GM06990 (cell line): ENCODE data around the gene SLC2A4RG.

Experiments used
- DNase-seq: peaks from one replicate; pipeline ENCODE4 v3.0.0-alpha.2; 2011; ENCODE audit not compliant: insufficient read length; ENCODE audit errors: extremely low read depth
- H3K27me3 ChIP-seq: replicated peaks from 2 replicates; pipeline ENCODE4 v1.6.0; 2011; ENCODE audit warnings: low read length; ENCODE audit not compliant: control insufficient read depth, insufficient read depth
- H3K36me3 ChIP-seq: 2 replicates; pipeline ENCODE4 v1.5.1; 2011; ENCODE audit warnings: low read length; ENCODE audit not compliant: control insufficient read depth, insufficient read depth
- H3K4me3 ChIP-seq: replicated peaks from 2 replicates; pipeline ENCODE4 v1.5.1; 2011; ENCODE audit warnings: low read depth, mild to moderate bottlenecking, control low read depth, low read length
- TF ChIP-seq, protein P1 (sequence below): IDR thresholded peaks from 2 replicates; pipeline ENCODE4 v1.5.1; 2011; ENCODE audit warnings: low read length, control low read depth, mild to moderate bottlenecking, inconsistent platforms; ENCODE audit not compliant: insufficient read depth, poor library complexity, severe bottlenecking

The SLC2A4RG gene

DNA sequence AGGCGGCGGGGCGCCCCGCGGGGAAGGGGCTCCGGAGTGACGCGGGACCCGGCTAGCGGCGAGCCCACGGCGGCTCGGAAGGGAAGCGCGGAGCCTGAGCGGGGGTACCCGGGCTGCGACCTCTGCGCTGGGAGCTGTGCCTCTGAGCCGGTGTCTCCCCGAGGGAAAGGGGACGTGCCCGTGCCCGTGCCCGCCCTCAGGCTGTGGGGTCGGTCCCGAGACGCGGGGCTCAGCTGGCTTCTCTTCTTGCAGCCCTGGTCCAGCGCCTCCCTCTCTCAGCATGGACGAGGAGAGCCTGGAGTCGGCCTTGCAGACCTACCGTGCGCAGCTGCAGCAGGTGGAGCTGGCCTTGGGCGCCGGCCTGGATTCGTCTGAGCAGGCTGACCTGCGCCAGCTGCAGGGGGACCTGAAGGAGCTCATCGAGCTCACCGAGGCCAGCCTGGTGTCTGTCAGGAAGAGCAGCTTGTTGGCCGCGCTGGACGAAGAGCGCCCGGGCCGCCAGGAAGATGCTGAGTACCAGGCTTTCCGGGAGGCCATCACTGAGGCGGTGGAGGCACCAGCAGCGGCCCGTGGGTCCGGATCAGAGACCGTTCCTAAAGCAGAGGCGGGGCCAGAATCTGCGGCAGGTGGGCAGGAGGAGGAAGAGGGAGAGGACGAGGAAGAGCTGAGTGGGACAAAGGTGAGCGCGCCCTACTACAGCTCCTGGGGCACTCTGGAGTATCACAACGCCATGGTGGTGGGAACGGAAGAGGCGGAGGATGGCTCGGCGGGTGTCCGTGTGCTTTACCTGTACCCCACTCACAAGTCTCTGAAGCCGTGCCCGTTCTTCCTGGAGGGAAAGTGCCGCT lies 31.1 kb upstream of the SLC2A4RG start:
- TF ChIP-seq, protein P1, sequence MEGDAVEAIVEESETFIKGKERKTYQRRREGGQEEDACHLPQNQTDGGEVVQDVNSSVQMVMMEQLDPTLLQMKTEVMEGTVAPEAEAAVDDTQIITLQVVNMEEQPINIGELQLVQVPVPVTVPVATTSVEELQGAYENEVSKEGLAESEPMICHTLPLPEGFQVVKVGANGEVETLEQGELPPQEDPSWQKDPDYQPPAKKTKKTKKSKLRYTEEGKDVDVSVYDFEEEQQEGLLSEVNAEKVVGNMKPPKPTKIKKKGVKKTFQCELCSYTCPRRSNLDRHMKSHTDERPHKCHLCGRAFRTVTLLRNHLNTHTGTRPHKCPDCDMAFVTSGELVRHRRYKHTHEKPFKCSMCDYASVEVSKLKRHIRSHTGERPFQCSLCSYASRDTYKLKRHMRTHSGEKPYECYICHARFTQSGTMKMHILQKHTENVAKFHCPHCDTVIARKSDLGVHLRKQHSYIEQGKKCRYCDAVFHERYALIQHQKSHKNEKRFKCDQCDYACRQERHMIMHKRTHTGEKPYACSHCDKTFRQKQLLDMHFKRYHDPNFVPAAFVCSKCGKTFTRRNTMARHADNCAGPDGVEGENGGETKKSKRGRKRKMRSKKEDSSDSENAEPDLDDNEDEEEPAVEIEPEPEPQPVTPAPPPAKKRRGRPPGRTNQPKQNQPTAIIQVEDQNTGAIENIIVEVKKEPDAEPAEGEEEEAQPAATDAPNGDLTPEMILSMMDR: no peak
- peaks cover 28% of the 10 kb centered on the region for H3K36me3 ChIP-seq
- H3K27me3 ChIP-seq: no peaks in the 10 kb centered on the region
- no peak for DNase-seq
- peak overlapping the region; percentile 83 for H3K4me3 ChIP-seq

DNA sequence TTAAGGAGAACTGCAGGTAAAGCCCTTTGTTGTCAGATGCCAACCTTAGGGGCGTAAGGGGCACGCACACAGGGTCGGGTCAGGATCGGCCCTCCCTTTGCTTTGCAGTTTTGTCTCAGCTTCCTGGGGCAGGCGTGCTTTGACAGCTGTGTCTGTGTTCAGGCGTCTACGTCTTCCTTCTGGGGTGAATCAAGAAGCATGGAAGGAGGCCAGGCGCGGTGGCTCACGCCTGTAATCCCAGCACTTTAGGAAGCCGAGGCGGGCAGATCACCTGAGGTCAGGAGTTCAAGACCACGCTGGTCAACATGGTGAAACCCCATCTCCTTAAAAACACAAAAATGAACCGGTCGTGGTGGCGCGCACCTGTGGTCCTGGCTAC lies 30.4 kb upstream of the SLC2A4RG start:
- no peak for DNase-seq
- TF ChIP-seq, protein P1: no peak
- peaks cover 24% of the 10 kb centered on the region for H3K36me3 ChIP-seq
- H3K4me3 ChIP-seq: peak overlapping the region; percentile 83
- H3K27me3 ChIP-seq: no peaks in the 10 kb centered on the region

DNA sequence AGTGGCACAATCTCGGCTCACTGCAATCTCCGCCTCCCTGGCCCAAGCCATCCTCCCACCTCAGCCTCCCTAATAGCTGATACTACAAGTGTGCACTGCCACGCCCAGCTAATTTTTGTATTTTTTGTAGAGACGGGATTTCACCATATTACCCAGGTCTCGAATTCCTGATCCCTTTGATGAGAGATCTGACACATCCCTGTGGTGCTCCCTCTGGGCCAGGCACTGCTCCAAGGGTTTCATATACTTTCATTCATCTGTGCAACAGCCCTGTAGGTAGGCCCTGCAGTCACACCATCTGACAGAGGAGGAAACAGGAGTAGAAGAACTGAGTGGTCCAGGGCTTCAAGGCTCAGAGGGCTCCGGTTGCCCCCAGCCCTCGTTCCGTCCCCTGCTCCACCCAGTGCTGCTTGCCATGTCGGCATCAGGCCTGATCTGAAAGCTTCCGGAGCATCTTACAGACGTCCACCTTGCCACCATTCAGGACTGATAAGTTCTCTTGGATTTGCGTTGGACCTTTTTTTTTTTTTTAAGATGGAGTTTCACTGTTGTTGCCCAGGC lies 28.4 kb upstream of the SLC2A4RG start:
- TF ChIP-seq, protein P1: no peak
- Histone ChIP-seq H3K27me3 (no peaks in the 10 kb centered on the region), H3K4me3 (no peak overlapping the region), H3K36me3 (peaks cover 7% of the 10 kb centered on the region)
- no peak for DNase-seq

DNA sequence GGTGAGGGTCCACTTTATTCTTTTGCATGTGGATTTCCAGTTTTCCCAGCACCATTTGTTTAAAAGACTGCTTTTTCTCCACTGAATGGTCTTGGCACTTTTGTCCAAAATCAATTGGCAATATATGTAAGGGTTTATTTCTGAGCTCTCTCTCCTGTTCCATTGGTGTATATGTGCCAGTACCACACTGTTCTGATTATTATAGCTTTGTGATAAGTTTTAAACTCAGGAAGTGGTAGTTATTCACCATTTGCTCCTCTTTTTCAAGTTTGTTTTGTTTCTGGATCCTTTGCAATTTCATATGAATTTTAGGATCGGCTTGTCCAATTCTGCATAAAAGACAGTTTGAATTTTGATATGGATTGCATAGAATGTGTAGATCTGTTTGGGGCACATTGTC lies 27.4 kb upstream of the SLC2A4RG start:
- TF ChIP-seq, protein P1: no peak
- no peak for DNase-seq
- Histone ChIP-seq H3K27me3 (no peaks in the 10 kb centered on the region), H3K4me3 (no peak overlapping the region), H3K36me3 (peaks cover 5% of the 10 kb centered on the region)

DNA sequence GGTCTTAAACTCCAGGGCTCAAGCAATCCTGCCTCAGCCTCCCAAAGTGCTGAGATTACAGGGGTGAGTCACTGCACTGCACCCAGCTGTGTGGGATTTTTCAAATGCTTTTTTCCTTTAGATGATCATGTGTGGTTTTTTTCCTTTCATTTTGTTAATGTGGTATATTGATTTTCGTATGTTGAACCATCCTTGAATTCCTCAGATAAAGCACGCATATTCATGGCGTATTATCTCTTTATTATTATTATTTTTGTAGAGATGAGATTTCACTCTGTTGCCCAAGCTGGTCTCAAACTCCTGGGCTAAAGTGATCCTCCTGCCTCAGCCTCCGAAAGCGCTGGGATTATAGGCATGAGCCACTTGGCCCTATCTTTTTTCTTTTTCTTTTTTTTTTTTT lies 24.7 kb upstream of the SLC2A4RG start:
- H3K27me3 ChIP-seq: no peaks in the 10 kb centered on the region
- DNase-seq: no peak
- TF ChIP-seq, protein P1: no peak
- H3K36me3 ChIP-seq: peaks cover 2% of the 10 kb centered on the region
- H3K4me3 ChIP-seq: no peak overlapping the region
